Breast epithelium (tissue), 3 donors: ENCODE measurements around the gene GSTT2.

Source experiments
- CTCF ChIP-seq, 3 donors: fragments of 450-650 bp; IDR thresholded peaks; one replicate each; pipeline ENCODE4 v1.5.1; 2016 to 2017; ENCODE audit warnings: antibody characterized with exemption in 3 of 3, mild to moderate bottlenecking in 3 of 3, moderate library complexity in 3 of 3
- POLR2A ChIP-seq: fragments of 450-650 bp; IDR thresholded peaks from one replicate; pipeline ENCODE4 v1.6.1; 2016; ENCODE audit warnings: antibody characterized with exemption, mild to moderate bottlenecking, moderate library complexity
- POLR2AphosphoS5 ChIP-seq, 3 donors: sonication (generic); formaldehyde crosslinking; IDR thresholded peaks; one replicate each; pipeline ENCODE4 v1.6.1; 2017; ENCODE audit warnings: antibody characterized with exemption in 3 of 3

- TF ChIP-seq CTCF (IDR thresholded peaks at IDR 0.05), result no peak
- TF ChIP-seq POLR2AphosphoS5 (IDR thresholded peaks at IDR 0.05), result no peak
- no peak for TF ChIP-seq POLR2A
These were observed 22.3 kb downstream of the GSTT2 start for GRCh38 chr22:24002272-24002671.
